Heart left ventricle (tissue), 16 donors: Measurements from ENCODE around the gene GSX1. TPM values are rescaled to one million over a fixed set of nuclear protein-coding genes. Genes with fewer than 3 reads are reported as not detected.

Source experiments
- ATAC-seq, 4 donors: fragments of 200-7000 bp; cut with Tn5 transposase; one replicate each; pipeline ENCODE4 v1.9.1; 2020 to 2022; ENCODE audit warnings: moderate library complexity in 4 of 4, mild to moderate bottlenecking in 3 of 4, moderate number of reproducible peaks in 1 of 4
- DNase-seq, 5 donors: peaks; one replicate each; pipeline ENCODE4 v3.0.0-alpha.2; 2020
- H3K27ac ChIP-seq, 12 donors: fragments of 200-600 bp; sonication (generic) in 4 of 12; one replicate each; pipeline versions ENCODE4 v1.5.0 to v1.8.0; 2016 to 2022; ENCODE audit warnings: mild to moderate bottlenecking in 2 of 12
- H3K27me3 ChIP-seq, 9 donors: fragments of 200-600 bp; sonication (generic) in 2 of 9; one replicate each; pipeline versions ENCODE4 v1.5.1 to v1.8.0; 2016 to 2022; ENCODE audit warnings: mild to moderate bottlenecking in 3 of 9
- H3K36me3 ChIP-seq, 9 donors: fragments of 200-600 bp; sonication (generic) in 2 of 9; one replicate each; pipeline versions ENCODE4 v1.5.0 to v1.8.0; 2018 to 2022; ENCODE audit warnings: mild to moderate bottlenecking in 2 of 9
- H3K4me1 ChIP-seq, 12 donors: fragments of 200-600 bp; sonication (generic) in 4 of 12; one replicate each; pipeline versions ENCODE4 v1.5.0 to v1.8.0; 2016 to 2022; ENCODE audit warnings: mild to moderate bottlenecking in 3 of 12
- H3K4me3 ChIP-seq, 12 donors: fragments of 200-600 bp; sonication (generic) in 4 of 12; one replicate each; pipeline versions ENCODE4 v1.5.0 to v1.8.0; 2017 to 2022; ENCODE audit warnings: mild to moderate bottlenecking in 9 of 12, moderate library complexity in 4 of 12
- H3K9me3 ChIP-seq, 12 donors: fragments of 200-600 bp; sonication (generic) in 4 of 12; one replicate each; pipeline versions ENCODE4 v1.5.0 to v1.8.0; 2016 to 2022; ENCODE audit warnings: mild to moderate bottlenecking in 1 of 12
- CTCF ChIP-seq, 12 donors: fragments of 200-600 bp; sonication (generic) in 4 of 12; IDR thresholded peaks; one replicate each; pipeline versions ENCODE4 v1.5.0 to v1.8.0; 2018 to 2022; ENCODE audit warnings: antibody characterized with exemption in 12 of 12, mild to moderate bottlenecking in 5 of 12
- POLR2A ChIP-seq, 2 donors: fragments of 450-650 bp; IDR thresholded peaks; one replicate each; pipeline ENCODE4 v1.6.1; 2017; ENCODE audit warnings: antibody characterized with exemption in 2 of 2, mild to moderate bottlenecking in 2 of 2, moderate library complexity in 2 of 2
- WGBS, 4 donors: extraction: QIAGEN DNeasy Blood & Tissue Kit in 2 of 4; methylation state at CpG; one replicate each; pipeline versions ENCODE4 v1.1.5 to v1.1.7; 2013 to 2018; 5-methylcytosine and 5-hydroxymethylcytosine counted together
- intact Hi-C, 10 donors: fragments of 100-400 bp; cut with DNase I; formaldehyde crosslinking; loops; one replicate each; pipeline versions ENCODE4 v1.11.1 to v1.14.2; 2022
- polyA plus RNA-seq, 2 donors: library from polyadenylated mRNA; stranded (reverse); fragments of 200-250 nt; gene quantifications; one replicate each; pipeline ENCODE4 v1.2.3, GENCODE V29; 2013
- total RNA-seq, 9 donors: library from RNA; depleted of rRNA in 2 of 9; stranded (reverse); fragments of >200 nt in 2 of 9; fragmentation: NEBNext Ultra II Directional in 3 of 9; extraction: Animal tissue kit (Norgen Biotek cat#: 25700) in 3 of 9; gene quantifications; one replicate each; pipeline versions ENCODE4 v1.1.0 to v1.2.4, GENCODE V29; 2016 to 2023
- donor health status: ischemic (EF 13 %, LVEDD 7.1; RV severe dilation, severe dysfunction).
- donor health status: healthy with polysubstance abuse.
- donor health status: DM: no; HTN: yes; CAD: no.
- donor health status: DM: no; HTN: no; CAD: no.
- donor health status: ischemic (EF 25% LVEDD 6.9; RV normal size, moderate dysfunction).
- donor health status: ischemic (EF 25% LVEDD 5.7; RV mildly dilated, moderate dysfunction).
- donor health status: healthy.
- donor health status: DM: yes; HTN: yes; CAD: no.
- donor health status: ischemic (EF 35%, LVEDD 5.7; RV mildly dilated, moderate dysfunction).
- donor health status: nonischemic (EF 11% LVEDD 7.7; RV severe dilation, severe dysfunction).
- donor health status: DM: yes; HTN: yes; CAD: no.
- donor health status: PGD.
- donor health status: ischemic (EF 29% LVEDD 5.4; RV normal size, mild dysfunction).
- donor health status: nonischemic (EF 23%, LVEDD 6.1; RV moderate dilation, normal function).

GSX1 gene
- total and polyA plus RNA-seq, 11 donors: not detected

- Histone ChIP-seq H3K27ac (no peak overlapping the region), H3K9me3 (no peaks in the 10 kb centered on the region), H3K36me3 (no peaks in the 10 kb centered on the region), H3K4me3 (no peak overlapping the region), H3K4me1 (peaks cover 0 to 31% (median 3%) of the 10 kb centered on the region in 12 donors), H3K27me3 (peaks cover 56 to 100% (median 91%) of the 10 kb centered on the region in 9 donors)
- WGBS, 4 donors: 1 to 3% (median 2%) methylated on average over 18 to 24 of the region's 24 CpGs
- ATAC-seq (no peak), DNase-seq (no peak)
- TF ChIP-seq CTCF (IDR thresholded peaks at IDR 0.05) (no peak), POLR2A (IDR thresholded peaks at IDR 0.05) (no peak)
- intact Hi-C loops: no loop called here
Observed at GRCh38 chr13:27797228-27797624, 4.9 kb downstream of the GSX1 start.

- intact Hi-C loops: no loop called here
- no peak overlapping the region for H3K4me3 ChIP-seq
- 30 to 43% (median 33%) methylated on average over 7 to 8 of the region's 8 CpGs for WGBS, 4 donors
- no peaks in the 10 kb centered on the region for H3K9me3 ChIP-seq
- H3K27ac ChIP-seq: no peak overlapping the region
- H3K36me3 ChIP-seq: no peaks in the 10 kb centered on the region
- no peaks in the 10 kb centered on the region for H3K4me1 ChIP-seq
- TF ChIP-seq CTCF (IDR thresholded peaks at IDR 0.05): no peak
- TF ChIP-seq POLR2A (IDR thresholded peaks at IDR 0.05): no peak
- ATAC-seq (no peak), DNase-seq (no peak)
- H3K27me3 ChIP-seq: peaks cover 0 to 75% (median 30%) of the 10 kb centered on the region in 9 donors
Observed at GRCh38 chr13:27806744-27807387, 14.6 kb downstream of the GSX1 start.

- no peaks in the 10 kb centered on the region for H3K36me3 ChIP-seq
- 59 to 70% (median 65%) methylated on average over 5 of the region's 5 CpGs for WGBS, 4 donors
- no peak overlapping the region for H3K4me3 ChIP-seq
- peaks cover 0 to 64% (median 21%) of the 10 kb centered on the region in 9 donors for H3K27me3 ChIP-seq
- DNase-seq: no peak
- no peaks in the 10 kb centered on the region for H3K9me3 ChIP-seq
- TF ChIP-seq CTCF (IDR thresholded peaks at IDR 0.05) (no peak), POLR2A (IDR thresholded peaks at IDR 0.05) (no peak)
- no peaks in the 10 kb centered on the region for H3K4me1 ChIP-seq
- H3K27ac ChIP-seq: no peak overlapping the region
- ATAC-seq: no peak
- intact Hi-C loops: no loop called here
Observed at GRCh38 chr13:27808851-27809550, 16.7 kb downstream of the GSX1 start.

GRCh38 chr13:27810009-27810408 is 17.7 kb downstream of the GSX1 start:
- Histone ChIP-seq H3K4me3 (no peak overlapping the region), H3K4me1 (no peaks in the 10 kb centered on the region), H3K9me3 (no peaks in the 10 kb centered on the region), H3K27ac (no peak overlapping the region), H3K27me3 (peaks cover 0 to 64% (median 16%) of the 10 kb centered on the region in 9 donors), H3K36me3 (no peaks in the 10 kb centered on the region)
- no peak for TF ChIP-seq CTCF (IDR thresholded peaks at IDR 0.05)
- TF ChIP-seq POLR2A (IDR thresholded peaks at IDR 0.05): no peak
- ATAC-seq: no peak
- WGBS, 4 donors: 57 to 75% (median 64%) methylated on average over 7 of the region's 7 CpGs
- no peak for DNase-seq
- intact Hi-C loops: no loop called here
